Gastrocnemius medialis (tissue), 4 donors: ENCODE measurements around the gene IL20RB. TPM values are rescaled to one million over a fixed set of nuclear protein-coding genes. Genes with fewer than 3 reads are reported as not detected.

Source experiments
- ATAC-seq, 2 donors: fragments of 150-250 bp; one replicate each; pipeline ENCODE4 v1.9.1; 2016
- DNase-seq, 2 donors: peaks; one replicate each; pipeline ENCODE4 v3.0.0-alpha.2; 2019
- H3K27ac ChIP-seq, 4 donors: fragments of 200-600 bp; sonication (generic); 1 replicate in 1 of 4; 2 replicates in 3 of 4; pipeline ENCODE4 v1.5.1; 2016 to 2018; ENCODE audit warnings: mild to moderate bottlenecking in 2 of 4, moderate library complexity in 1 of 4
- H3K27me3 ChIP-seq, 3 donors: fragments of 200-600 bp; sonication (generic) in 2 of 3; 1 replicate in 1 of 3; 2 replicates in 2 of 3; pipeline versions ENCODE4 v1.5.1 to v1.6.0; 2016 to 2019; ENCODE audit warnings: mild to moderate bottlenecking in 1 of 3, moderate library complexity in 1 of 3
- H3K36me3 ChIP-seq, 2 donors: fragments of 200-600 bp; sonication (generic) in 1 of 2; one replicate each; pipeline ENCODE4 v1.5.1; 2017 to 2018
- H3K4me1 ChIP-seq, 2 donors: fragments of 200-600 bp; sonication (generic) in 1 of 2; one replicate each; pipeline ENCODE4 v1.5.1; 2016 to 2017; ENCODE audit warnings: mild to moderate bottlenecking in 2 of 2
- H3K4me3 ChIP-seq, 4 donors: fragments of 200-600 bp; sonication (generic) in 3 of 4; 1 replicate in 1 of 4; 2 replicates in 3 of 4; pipeline ENCODE4 v1.5.1; 2016 to 2019; ENCODE audit warnings: mild to moderate bottlenecking in 2 of 4
- H3K9me3 ChIP-seq, 3 donors: fragments of 200-600 bp; sonication (generic) in 2 of 3; 1 replicate in 1 of 3; 2 replicates in 2 of 3; pipeline ENCODE4 v1.5.1; 2016 to 2019
- CTCF ChIP-seq, 5 experiments: fragments of 450-650 bp in 3 of 5; fragments of 200-600 bp in 2 of 5; sonication (generic) in 2 of 5; IDR thresholded peaks in 4 of 5; conservative IDR thresholded peaks in 1 of 5; 1 replicate in 4 of 5; 2 replicates in 1 of 5; pipeline ENCODE4 v1.5.1; 2016 to 2019; ENCODE audit warnings: antibody characterized with exemption in 5 of 5, mild to moderate bottlenecking in 3 of 5, moderate library complexity in 3 of 5
- POLR2A ChIP-seq, 2 donors: fragments of 450-650 bp; IDR thresholded peaks; one replicate each; pipeline ENCODE4 v1.6.1; 2017; ENCODE audit warnings: antibody characterized with exemption in 2 of 2, mild to moderate bottlenecking in 2 of 2, moderate library complexity in 2 of 2
- in situ Hi-C, 4 donors: fragments of 200-750 bp; cut with MboI; loops; one replicate each; pipeline versions ENCODE4 v1.15.0 to v1.8.0; 2017; ENCODE audit warnings: low sequenced_read_pairs in 4 of 4
- intact Hi-C: fragments of 100-400 bp; cut with DNase I; formaldehyde crosslinking; loops from one replicate; pipeline ENCODE4 v1.15.1; 2023; ENCODE audit warnings: low total_unique reads
- total RNA-seq, 4 donors: library from RNA; depleted of rRNA; stranded (reverse); fragments of >200 nt; gene quantifications; one replicate each; pipeline versions ENCODE4 v1.1.0 to v1.2.3, GENCODE V29; 2016

The IL20RB gene
- total RNA-seq, 4 donors from 2014 or later = 0.38 to 0.63 (median 0.52) TPM

DNA sequence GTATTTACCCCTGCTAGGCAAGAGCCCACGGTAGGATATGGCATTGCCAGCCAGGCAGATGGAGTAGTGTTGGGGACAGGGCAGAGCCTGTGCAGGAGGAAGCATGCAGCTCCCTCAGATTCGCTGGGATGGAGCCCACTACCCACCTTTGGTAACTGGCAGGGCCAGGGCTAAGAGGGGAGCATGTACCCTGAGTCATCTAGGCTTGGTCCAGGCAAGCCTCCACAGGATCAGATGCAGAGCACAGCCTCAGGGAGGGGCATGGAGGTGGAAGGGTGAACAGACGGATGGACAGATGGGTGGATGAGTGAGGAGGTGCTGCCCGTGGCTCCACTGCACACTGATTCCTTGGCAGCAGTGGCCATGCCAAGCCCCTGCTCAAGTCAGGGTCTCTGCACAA, 33.0 kb downstream of the IL20RB start:
- intact Hi-C loops (no loop called here), in situ Hi-C loops (no loop called here)
- Histone ChIP-seq H3K4me3 (no peak overlapping the region), H3K27ac (no peak overlapping the region), H3K4me1 (peaks cover 4 to 10% of the 10 kb centered on the region in 2 donors), H3K9me3 (no peaks in the 10 kb centered on the region), H3K36me3 (no peaks in the 10 kb centered on the region), H3K27me3 (no peaks in the 10 kb centered on the region)
- ATAC-seq (no peak), DNase-seq (no peak)
- TF ChIP-seq POLR2A (IDR thresholded peaks at IDR 0.05) = no peak
- TF ChIP-seq CTCF (IDR thresholded peaks at IDR 0.05 in 4 of 5, conservative IDR thresholded peaks at IDR 0.05 in 1 of 5) = no peak

DNA sequence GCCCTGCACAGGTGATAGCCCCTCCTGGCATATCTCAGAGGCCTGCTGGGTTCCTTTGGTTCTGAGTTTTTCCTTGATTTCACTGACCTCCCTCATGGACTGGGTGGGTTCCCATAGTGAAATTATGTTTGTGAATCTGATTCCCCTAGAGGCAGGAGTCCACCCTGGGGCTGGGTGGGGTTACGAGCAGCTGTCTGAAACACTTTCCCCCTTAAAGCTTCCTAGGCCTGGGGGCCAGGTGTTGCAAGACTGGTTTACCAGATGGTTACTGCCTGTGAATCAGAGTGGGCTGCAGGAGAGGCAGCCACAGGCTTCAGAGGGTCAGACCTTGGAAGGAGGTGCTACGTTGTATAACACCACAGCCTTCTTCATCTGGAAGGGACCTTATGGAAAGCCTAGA, 34.3 kb downstream of the IL20RB start:
- intact Hi-C loops = no loop called here
- Histone ChIP-seq H3K27me3 (no peaks in the 10 kb centered on the region), H3K9me3 (no peaks in the 10 kb centered on the region), H3K27ac (no peak overlapping the region), H3K36me3 (no peaks in the 10 kb centered on the region), H3K4me1 (peaks cover 4 to 10% of the 10 kb centered on the region in 2 donors), H3K4me3 (no peak overlapping the region)
- in situ Hi-C loops = no loop called here
- TF ChIP-seq POLR2A (IDR thresholded peaks at IDR 0.05) = no peak
- no peak for TF ChIP-seq CTCF (IDR thresholded peaks at IDR 0.05 in 4 of 5, conservative IDR thresholded peaks at IDR 0.05 in 1 of 5)
- DNase-seq = no peak
- ATAC-seq = no peak

GRCh38 chr3:136994772-136995516, 37.2 kb downstream of the IL20RB start:
- DNase-seq (peak; percentile 43 to 77), ATAC-seq (peak; percentile 87 to 94)
- in situ Hi-C loops (no loop called here), intact Hi-C loops (no loop called here)
- no peaks in the 10 kb centered on the region for H3K36me3 ChIP-seq
- H3K4me1 ChIP-seq = peaks cover 4 to 10% of the 10 kb centered on the region in 2 donors
- H3K27me3 ChIP-seq = no peaks in the 10 kb centered on the region
- TF ChIP-seq POLR2A (IDR thresholded peaks at IDR 0.05) (no peak), CTCF (IDR thresholded peaks at IDR 0.05 in 4 of 5, conservative IDR thresholded peaks at IDR 0.05 in 1 of 5) (no peak)
- peak overlapping the region; percentile 60 to 82 (median 78) for H3K27ac ChIP-seq
- no peak overlapping the region for H3K4me3 ChIP-seq
- H3K9me3 ChIP-seq = no peaks in the 10 kb centered on the region

DNA sequence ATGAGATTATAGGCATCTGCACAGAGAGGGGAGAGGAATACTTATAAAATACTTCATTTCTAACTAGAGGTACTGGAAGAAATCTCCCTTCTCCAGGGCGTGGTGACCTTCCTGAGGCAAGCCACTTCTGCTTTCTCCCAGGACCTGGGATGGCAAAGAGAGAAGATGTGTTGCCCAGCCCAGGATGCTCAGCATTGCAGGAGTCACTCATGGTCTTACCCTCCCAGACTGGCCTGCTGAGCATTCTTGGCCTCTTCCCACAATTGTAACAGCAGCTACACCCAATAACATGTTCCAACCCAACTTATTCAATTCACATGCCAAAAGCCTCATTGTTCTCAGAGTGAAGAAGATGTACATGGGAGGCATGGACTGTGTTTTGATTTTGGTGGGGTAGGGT, 37.9 kb downstream of the IL20RB start:
- in situ Hi-C loops = no loop called here

More for the DNA sequence above, 37.9 kb downstream of the IL20RB start:
- TF ChIP-seq POLR2A (IDR thresholded peaks at IDR 0.05) (no peak), CTCF (IDR thresholded peaks at IDR 0.05 in 4 of 5, conservative IDR thresholded peaks at IDR 0.05 in 1 of 5) (no peak)
- H3K4me3 ChIP-seq = no peak overlapping the region
- H3K9me3 ChIP-seq = no peaks in the 10 kb centered on the region
- H3K27ac ChIP-seq = peak overlapping the region; percentile 60 to 82 (median 78)
- ATAC-seq (no peak), DNase-seq (no peak)
- H3K36me3 ChIP-seq = no peaks in the 10 kb centered on the region
- H3K27me3 ChIP-seq = no peaks in the 10 kb centered on the region
- H3K4me1 ChIP-seq = peaks cover 4 to 10% of the 10 kb centered on the region in 2 donors
- intact Hi-C loops = no loop called here
